HG03045 (cell line): ENCODE results near the gene ATAD1.
"Not testable (repeated sequence)": the region's sequence is repeated elsewhere in the genome, so short reads cannot be mapped to it uniquely, and the experiment has no call there.

Experiments
- ATAC-seq: cut with Tn5 transposase; IDR thresholded peaks from one replicate; pipeline ENCODE4 v1.9.1; 2021; ENCODE audit warnings: mild to moderate bottlenecking, moderate library complexity; ENCODE audit not compliant: unreplicated experiment

Gene ATAD1

DNA sequence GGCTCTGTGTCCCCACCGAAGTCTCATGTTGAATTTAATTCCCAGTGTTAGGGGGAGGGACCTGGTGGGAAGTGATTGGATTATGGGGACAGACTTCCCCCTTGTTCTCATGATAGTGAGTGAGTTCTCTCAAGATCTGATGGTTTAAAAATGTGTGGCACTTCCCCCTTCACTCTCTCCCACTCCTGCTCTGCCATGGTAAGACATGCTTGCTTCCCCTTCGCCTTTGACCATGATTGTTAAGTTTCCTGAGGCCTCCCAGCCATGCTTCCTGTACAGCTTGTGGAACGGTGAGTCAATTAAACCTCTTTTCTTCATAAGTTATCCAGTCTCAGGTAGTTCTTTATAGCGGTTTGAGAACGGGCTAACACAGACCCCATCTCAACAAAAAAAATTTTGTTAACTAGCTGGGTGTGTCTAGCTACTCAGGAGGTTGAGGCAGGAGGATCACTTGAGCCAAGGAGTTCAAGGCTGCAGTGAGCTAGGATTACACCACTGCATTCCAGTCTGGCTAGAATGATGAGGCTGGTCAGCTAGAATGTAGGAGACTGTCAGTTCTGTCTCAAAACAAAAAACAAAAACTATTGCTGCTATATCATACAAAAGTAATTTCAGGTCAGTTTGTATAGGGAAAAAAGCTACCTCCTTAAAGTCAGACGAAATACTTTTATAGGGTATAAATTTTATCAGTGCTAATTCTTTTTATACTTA is 57.7 kb downstream of the ATAD1 start:
- ATAC-seq = no peak

DNA sequence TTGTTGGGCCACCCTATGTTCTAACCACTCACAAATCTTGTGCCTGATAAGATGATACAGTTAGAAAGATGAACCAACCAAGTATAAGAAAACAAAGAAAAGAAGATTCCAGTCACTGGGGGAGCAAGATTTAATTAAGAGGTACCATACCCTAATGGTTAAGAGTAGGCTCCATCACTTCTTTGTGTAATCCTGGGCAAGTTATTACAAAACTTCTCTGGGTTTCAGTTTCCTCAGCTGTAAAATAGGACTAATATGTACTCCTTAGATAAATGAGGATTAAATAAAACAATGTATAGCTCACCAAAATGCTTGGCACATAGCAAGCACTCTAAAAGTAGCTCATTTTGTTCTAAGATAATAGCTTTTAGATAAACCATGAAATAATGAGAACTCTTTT is 58.5 kb downstream of the ATAD1 start:
- no peak for ATAC-seq

DNA sequence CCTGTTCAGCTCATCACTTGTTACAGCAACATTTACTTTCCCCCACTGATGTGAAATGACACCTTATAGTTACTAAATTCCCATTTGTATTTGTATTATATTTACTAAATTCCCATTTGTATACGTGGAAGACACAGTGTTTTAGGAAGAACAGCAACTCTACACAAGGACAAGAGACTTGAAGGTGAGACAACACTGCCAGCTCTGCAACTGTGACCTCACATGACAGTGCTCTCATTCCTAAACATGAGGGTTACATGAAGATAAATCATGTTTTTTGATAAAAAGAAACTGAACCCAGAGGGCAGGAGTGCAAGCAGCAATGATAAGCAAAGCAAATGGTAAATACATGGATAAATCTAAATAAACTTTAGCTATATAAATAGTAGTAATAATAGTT is 60.3 kb downstream of the ATAD1 start:
- ATAC-seq = no peak

DNA sequence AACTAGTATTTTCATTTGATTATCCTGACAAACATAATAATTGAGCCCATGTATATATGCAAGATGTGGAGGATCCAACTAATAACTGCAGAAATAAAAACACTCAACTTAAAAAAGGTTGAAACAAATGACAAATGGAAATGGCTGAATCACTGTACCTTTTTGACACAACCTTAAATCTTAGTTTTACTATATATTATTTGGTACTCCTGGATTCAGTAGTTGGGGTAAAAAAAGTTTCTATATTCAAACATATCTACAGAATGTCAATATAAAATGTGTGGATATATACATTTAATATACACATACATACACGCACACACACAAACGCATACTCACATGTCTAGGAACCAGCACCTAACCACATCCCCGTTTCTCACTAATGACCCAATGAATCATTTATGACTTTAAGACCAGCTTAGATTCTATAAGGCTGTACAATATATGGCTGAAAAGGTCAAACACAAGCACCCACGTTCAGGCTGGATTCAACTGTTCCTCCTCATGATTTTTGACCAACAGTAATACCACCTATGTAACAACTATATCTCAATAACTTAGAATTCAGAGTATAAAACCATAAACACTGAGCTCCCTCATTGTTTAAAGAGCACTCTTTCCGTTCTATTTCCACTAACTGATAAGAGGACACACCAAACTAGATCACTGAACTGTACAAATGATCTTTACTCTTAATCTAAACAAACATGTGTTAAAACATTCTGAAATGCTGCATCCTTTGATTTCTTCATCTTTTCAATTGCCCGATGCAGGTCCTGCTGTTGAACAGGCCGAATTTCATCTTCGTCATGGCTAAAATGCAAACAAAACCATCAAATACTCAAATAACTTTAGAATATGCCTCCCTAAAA is 63.8 kb downstream of the ATAD1 start:
- ATAC-seq = no peak

DNA sequence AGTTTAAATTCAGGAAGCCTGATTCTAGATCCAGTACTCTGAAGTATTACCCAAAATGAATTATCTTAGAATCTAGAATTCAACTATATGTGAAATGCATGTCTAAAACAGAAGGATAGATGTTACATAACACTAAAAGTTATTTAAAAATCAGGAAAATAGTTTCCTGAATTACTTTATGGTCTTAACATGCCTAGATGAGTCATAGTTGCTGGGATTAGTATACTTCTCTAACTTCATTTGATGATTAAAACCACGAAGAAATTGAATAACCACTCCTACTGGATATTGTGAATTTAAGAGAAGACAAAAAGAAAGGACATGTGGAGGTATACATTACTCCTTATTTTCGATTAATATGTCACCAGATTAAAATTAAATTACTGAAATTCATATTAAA is 65.5 kb downstream of the ATAD1 start:
- ATAC-seq = no peak

DNA sequence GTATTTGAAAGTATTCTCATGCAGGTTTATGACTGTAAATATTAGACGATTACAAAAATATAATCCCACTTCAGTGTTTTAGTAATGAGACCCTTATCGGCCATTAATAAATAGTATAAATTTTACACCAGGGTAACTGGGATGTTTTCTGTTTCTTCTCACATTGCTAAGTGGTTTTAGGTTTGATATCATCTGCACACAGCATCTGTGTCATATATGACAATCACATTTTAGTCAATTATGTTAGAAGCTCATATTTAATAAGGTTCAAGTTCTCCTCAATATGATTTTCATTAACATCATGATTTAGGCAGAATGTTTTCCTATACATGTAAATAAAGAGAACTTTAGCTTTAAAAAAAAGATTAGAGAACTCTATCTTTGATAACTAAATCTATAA is 66.8 kb downstream of the ATAD1 start:
- no peak for ATAC-seq

DNA sequence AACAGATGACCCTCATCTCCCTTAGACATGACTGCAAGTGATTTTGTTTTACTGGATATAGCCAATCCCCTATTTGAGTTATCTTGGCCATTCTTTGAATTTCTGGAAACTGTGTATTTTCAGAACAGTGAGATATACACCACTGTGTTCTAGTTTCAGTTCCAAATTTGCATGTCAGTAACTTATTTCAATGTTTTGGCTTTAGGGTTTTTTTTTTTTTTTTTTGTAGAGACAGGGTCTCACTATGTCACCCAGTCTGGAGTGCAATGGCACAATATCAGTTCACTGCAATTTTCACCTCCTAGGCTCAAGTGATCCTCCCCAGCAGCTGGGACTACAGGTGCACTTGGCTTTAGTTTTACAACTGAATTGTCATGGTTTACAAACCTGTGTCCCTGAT is 67.2 kb downstream of the ATAD1 start:
- no peak for ATAC-seq

DNA sequence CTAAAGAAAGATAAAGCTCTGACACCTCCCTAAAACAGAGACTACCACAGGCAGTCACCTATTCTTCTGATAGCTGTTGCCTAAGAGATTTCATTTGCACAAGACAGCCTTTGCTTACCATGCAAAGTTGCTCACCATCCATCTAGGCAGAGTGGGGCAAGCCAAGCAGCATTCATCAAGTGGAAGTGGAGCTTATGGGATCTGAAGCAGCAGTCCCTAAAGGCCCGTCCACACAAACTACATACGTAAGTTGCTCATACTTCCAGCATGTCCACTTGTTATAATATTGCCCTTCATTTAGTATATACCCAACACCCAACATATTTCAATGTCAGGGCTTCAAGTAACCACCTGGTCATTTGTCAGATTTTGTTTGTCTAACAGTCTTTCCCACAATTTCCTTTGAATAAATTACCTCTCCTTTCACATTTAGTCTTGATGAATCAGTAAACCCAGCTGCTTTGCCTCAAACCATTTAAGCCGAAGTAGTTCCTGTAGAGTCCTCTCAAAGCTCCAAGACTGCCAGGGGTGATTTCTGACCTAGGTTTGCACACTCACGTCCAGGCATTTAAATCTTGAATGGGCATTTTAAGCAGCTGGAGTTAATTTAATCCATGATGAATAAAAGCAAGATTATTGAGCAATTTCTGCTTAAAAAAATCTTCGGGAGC is 67.9 kb downstream of the ATAD1 start:
- ATAC-seq = no peak

DNA sequence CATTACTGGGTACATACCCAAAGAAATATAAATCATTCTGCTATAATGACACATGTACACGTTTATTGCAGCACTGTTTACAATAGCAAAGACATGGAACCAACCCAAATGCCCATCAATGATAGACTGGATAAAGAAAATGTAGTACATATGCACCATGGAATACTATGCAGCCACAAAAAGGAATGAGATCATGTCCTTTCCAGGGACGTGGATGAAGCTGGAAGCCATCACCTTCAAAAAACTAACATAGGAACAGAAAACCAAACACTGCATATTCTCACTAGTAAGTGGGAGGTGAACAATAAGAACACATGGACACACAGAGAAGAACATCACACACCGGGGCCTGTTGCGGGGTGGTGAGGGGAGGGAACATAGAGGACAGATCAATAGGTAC is 69.8 kb downstream of the ATAD1 start:
- ATAC-seq = not testable (repeated sequence)

DNA sequence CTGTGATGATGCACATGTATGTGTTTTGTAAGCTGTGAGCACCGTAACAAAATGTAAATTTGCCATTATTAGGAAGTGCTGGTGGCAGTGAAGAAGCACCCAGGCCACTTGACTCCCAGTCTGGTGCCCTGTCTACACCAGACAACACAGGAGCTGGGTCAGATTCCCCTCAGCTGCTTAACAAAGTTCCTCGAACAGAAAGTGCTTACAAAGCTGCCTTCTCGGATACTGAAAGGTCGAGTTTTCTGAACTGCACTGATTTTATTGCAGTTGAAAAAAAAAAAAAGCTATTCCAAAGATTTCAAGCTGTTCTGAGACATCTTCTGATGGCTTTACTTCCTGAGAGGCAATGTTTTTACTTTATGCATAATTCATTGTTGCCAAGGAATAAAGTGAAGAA is 71.1 kb downstream of the ATAD1 start:
- ATAC-seq = no peak

DNA sequence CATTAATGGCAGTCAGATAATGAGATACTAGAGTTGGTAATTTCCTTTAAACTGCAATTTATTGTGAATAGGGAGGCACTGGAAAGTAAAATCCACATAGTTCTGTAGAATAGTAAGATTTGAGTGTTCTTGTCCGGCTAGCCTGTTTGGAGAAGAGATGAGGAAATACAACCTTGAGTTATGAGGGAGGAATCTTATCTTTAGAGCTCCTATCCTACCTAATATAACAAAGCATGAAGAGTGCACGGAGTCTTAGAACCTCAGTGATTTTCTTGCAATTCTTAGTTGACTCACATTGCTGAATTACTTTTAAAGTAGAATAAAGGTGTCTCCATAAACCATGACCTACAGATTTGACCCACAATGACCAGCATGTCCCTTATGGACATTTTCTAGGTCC is 73.4 kb downstream of the ATAD1 start:
- ATAC-seq = no peak

DNA sequence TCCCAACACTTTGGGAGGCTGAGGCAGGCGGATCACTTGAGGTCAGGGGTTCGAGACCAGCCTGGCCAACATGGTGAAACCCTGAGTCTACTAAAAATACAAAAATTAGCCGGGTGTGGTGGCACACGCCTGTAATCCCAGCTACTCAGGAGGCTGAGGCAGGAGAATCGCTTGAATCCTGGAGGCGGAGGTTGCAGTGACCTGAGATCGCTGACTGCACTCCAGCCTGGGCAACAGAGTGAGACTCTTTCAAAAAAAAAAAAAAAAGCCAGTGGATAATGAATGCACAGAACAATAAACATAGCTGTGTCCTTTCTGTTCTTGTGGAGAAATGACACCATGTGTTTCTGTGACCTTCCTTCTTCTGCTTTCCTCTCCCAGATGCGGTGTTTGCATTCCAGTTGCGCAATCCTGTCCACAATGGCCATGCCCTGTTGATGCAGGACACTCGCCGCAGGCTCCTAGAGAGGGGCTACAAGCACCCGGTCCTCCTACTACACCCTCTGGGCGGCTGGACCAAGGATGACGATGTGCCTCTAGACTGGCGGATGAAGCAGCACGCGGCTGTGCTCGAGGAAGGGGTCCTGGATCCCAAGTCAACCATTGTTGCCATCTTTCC is 74.9 kb downstream of the ATAD1 start:
- not testable (repeated sequence) for ATAC-seq

DNA sequence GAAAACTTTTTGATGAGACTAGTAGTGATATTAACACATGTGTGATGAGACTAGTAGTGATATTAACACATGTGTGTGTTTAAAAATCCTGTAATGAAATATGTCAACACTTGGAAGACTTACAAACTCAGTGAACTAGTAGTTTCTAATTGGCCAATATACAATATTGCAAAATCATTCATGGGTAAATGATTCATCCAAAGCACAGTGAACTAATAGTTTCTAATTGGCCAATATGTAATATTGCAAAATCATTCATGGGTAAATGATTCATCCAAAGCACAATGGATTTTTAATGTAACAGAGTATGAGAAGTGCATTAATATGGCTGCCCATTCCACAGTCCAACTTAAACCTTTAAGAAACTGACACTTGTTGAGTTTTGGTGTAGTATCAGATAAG is 77.8 kb downstream of the ATAD1 start:
- ATAC-seq = no peak

DNA sequence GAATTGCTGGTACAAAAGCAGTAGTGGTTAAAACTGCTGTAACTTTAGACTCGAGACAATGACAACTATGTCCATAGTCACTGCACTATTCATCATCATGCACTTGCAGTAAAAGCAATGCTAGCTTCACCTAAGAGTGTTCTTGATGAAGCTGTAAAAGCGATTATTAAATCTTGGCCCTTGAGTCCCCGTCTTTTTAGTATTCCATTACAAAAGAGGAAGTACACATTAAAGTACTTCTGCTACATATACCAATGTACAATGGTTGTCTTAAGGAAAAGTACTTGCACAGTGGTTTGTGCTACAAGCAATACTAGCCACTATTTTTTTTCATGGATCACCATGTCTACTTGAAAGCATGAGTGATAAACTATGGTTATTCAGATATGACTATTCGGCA is 78.3 kb downstream of the ATAD1 start:
- no peak for ATAC-seq

DNA sequence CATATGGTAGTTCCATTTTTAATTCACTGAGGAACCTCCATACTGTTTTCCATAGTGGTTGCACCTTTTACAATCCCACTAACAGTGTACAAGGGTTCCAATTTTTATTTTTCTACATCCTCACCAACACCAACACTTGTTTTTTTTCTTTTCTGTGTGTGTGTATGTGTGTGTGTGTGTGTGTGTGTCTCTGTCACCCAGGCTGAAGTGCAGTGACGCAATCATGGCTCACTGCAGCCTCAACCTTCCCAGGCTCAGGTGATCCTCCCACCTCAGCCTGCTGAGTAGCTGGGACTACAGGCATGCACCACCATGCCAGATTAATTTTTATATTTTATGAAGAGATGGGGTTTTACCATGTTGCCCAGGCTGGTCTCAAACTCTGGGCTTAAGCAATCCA is 79.8 kb downstream of the ATAD1 start:
- ATAC-seq = not testable (repeated sequence)

DNA sequence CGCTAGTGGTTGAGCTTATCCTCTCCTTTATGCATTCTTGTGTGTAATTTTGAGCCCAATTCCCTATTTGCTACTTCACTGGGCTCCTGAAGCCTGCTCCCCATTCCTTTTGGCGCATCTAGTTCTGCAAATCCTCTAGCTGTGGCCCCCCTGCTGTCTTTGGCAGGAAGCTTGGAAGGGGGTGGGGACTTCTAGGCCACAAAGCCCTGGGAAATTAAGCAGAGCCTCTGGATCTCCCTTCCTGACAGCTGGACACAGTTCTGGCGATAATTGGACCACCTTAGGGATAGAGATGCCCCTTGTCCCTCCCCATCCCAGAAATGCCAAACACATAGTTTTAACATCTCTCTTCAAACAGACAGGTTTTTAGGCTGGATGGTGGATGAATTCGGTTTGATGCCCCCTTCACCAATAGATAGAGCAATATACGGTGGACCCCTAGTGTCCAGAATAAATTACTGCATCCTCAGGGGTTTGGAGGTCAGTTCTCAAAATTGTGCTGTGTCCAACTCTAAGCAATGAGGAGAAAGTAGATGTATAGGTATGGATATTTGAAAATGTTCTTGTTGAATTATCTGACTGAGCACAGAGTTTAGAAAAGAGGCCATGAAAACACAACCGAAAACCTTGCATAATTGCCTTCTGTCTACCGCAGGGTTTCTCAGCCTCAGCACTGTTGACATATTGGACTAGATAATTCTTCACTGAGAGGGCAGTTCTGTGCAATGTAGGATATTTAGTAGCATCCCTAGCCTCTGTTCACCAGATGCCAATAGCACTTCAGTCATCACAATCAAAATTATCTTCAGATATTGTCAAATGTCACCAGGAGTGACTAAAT is 82.8 kb downstream of the ATAD1 start:
- no peak for ATAC-seq

DNA sequence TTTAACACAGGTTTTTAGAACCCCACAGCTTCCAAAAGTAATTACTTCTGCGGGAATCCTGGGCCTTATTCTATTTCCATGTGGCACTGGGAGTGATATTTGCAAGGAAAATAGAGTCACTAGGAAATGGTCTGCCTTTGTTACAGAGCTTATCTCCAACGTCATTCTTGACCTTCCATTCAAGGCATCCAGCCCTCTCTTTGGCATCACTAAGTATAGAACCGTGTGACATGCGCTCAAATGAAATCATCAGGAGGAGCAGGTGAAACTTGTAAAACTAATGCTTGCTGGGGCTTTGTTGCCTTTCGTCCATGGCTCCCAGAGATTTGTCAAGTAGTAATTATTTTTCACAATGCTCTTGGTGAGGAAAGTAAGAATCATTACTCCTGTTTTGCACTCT is 84.9 kb downstream of the ATAD1 start:
- ATAC-seq = no peak

DNA sequence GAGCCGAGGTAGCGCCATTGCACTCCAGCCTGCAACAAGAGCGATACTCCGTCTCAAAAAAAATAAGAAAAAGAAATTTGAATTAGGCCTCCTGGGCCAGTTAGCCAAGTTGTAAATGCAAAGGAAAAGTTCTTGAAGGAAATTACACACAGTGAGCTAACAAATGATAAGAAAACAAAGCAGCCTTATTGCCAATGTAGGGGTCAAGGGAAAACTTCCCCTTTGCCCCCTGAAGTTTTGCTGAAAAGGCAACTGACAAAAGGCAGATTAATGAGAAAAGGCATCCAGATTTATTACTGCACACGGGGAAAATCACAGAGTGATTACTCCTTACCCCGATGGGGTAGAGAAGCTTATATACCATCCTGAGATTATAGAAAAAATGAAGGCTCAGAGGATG is 88.1 kb downstream of the ATAD1 start:
- ATAC-seq = no peak

DNA sequence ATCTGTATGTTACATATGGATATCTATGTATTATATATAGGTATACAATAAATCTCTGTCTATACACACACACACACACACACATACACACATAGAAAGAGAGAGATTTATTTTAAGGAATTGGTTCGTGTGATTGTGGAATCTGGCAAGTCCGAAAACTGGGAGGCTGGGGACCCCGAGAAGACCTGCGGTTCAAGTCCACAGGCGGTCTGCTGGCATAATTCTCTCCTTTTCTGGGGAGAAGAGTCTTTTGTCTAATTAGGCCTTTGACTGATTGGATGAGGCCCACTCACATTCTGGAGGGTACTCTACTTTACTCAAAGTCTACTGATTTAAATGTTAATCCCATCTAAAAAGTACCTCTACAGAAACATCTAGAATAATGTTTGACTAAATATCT is 93.2 kb downstream of the ATAD1 start:
- ATAC-seq = no peak

DNA sequence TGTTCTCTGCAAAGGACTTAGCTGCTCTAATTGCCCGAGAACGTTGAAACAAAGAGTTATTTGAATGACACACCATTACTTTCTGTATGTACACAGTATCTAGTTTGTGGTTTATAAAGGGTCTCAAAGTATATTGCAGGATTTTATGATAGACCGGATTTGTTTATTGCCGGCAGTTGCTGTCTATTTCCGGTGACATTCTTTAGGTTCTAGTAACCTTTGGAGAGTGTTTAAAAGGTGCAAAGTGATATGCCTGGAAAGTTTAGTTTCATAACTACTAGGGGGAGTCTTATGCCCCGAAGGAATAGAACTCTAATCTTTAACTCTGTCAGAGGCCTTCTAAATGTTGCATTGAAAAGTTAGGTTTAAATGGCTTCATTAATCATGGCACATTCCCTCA is 94.5 kb downstream of the ATAD1 start:
- no peak for ATAC-seq

DNA sequence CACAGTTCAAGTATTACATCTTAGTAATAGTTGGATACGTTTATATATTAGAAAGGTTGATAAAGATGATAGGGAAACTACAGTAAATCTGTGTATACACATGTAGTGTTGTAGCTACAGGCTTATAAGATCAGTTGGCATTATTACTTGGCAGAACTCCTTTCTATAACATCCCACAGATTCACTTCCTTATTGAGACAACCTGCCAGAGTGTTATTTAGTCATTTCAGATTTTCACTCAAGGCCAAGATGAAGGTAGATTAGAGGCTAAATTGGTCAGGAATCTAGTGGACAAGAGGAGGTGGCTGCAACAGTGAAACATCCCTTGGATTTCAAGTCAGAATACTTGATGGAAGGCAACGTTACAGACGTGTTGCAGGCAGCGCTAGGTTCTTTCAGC is 95.3 kb downstream of the ATAD1 start:
- ATAC-seq = no peak
